Ascending aorta (tissue), 2 donors: ENCODE results near the gene RNF41. TPM values are rescaled to one million over a fixed set of nuclear protein-coding genes. Genes with fewer than 3 reads are reported as not detected.

Experiments
- DNase-seq, 2 donors: peaks; one replicate each; pipeline ENCODE4 v3.0.0-alpha.2; 2019; ENCODE audit warnings: low spot score in 2 of 2
- H3K27ac ChIP-seq, 2 donors: fragments of 200-600 bp; sonication (generic); one replicate each; pipeline ENCODE4 v1.5.1; 2016 to 2017; ENCODE audit warnings: mild to moderate bottlenecking in 1 of 2
- H3K27me3 ChIP-seq: fragments of 200-600 bp; sonication (generic); one replicate; pipeline ENCODE4 v1.5.1; 2017
- H3K36me3 ChIP-seq, 2 donors: fragments of 200-600 bp; sonication (generic); one replicate each; pipeline ENCODE4 v1.5.1; 2016
- H3K4me1 ChIP-seq, 2 donors: fragments of 200-600 bp; sonication (generic); one replicate each; pipeline ENCODE4 v1.5.1; 2016 to 2017; ENCODE audit warnings: mild to moderate bottlenecking in 1 of 2
- H3K4me3 ChIP-seq, 2 donors: fragments of 200-600 bp; sonication (generic); one replicate each; pipeline ENCODE4 v1.5.1; 2016 to 2017; ENCODE audit warnings: mild to moderate bottlenecking in 1 of 2
- H3K9me3 ChIP-seq, 2 donors: fragments of 200-600 bp; sonication (generic); one replicate each; pipeline ENCODE4 v1.5.1; 2016
- CTCF ChIP-seq, 3 experiments: fragments of 200-600 bp in 2 of 3; fragments of 450-650 bp in 1 of 3; sonication (generic) in 2 of 3; IDR thresholded peaks; one replicate each; pipeline ENCODE4 v1.5.1; 2016 to 2019; ENCODE audit warnings: antibody characterized with exemption in 3 of 3, mild to moderate bottlenecking in 1 of 3, moderate library complexity in 1 of 3
- intact Hi-C: fragments of 100-400 bp; cut with DNase I; formaldehyde crosslinking; loops from one replicate; pipeline ENCODE4 v1.15.1; 2023
- total RNA-seq: library from RNA; depleted of rRNA; stranded (reverse); fragments of >200 nt; gene quantifications from one replicate; pipeline ENCODE4 v1.1.0, GENCODE V29; 2016

RNF41 gene
- total RNA-seq, 1 donor from 2014 or later = 50.3 TPM

GRCh38 chr12:56153678-56154065 lies 68.0 kb downstream of the RNF41 start:
- peaks cover 0 to 25% of the 10 kb centered on the region in 2 donors for H3K4me1 ChIP-seq
- no peak for DNase-seq
- no peaks in the 10 kb centered on the region for H3K27me3 ChIP-seq
- no peaks in the 10 kb centered on the region for H3K9me3 ChIP-seq
- no peak overlapping the region for H3K27ac ChIP-seq
- no peak for TF ChIP-seq CTCF (IDR thresholded peaks at IDR 0.05)
- no peak overlapping the region for H3K4me3 ChIP-seq
- no peaks in the 10 kb centered on the region for H3K36me3 ChIP-seq
- intact Hi-C loops = no loop called here

- no peak for DNase-seq
- Histone ChIP-seq H3K9me3 (no peaks in the 10 kb centered on the region), H3K27ac (peak overlapping the region; percentile 86 to 91)
Measured at GRCh38 chr12:56152756-56153677, 68.7 kb downstream of the RNF41 start.

More at GRCh38 chr12:56152756-56153677, 68.7 kb downstream of the RNF41 start:
- H3K4me3 ChIP-seq = peak overlapping the region; percentile 68 to 93
- no peak for TF ChIP-seq CTCF (IDR thresholded peaks at IDR 0.05)
- no peaks in the 10 kb centered on the region for H3K36me3 ChIP-seq
- peaks cover 0 to 25% of the 10 kb centered on the region in 2 donors for H3K4me1 ChIP-seq
- intact Hi-C loops = no loop called here
- no peaks in the 10 kb centered on the region for H3K27me3 ChIP-seq

Other genes with a start within 250 kb of the RNF41 start
- 48.0 TPM for gene RAB5B, start 247.8 kb downstream of the RNF41 start, total RNA-seq
- 5.4 TPM for gene SUOX, start 224.6 kb downstream of the RNF41 start, total RNA-seq
- gene IKZF4, start 200.9 kb downstream of the RNF41 start, total RNA-seq = 1.6 TPM
- gene RPS26, start 180.0 kb downstream of the RNF41 start, total RNA-seq = 877 TPM
- 3.2 TPM for gene ERBB3, start 141.8 kb downstream of the RNF41 start, total RNA-seq
- 101 TPM for gene PA2G4, start 117.4 kb downstream of the RNF41 start, total RNA-seq
- 1,819 TPM for gene RPL41, start 105.3 kb downstream of the RNF41 start, total RNA-seq
- gene ZC3H10, start 103.7 kb downstream of the RNF41 start, total RNA-seq = 11.1 TPM
- gene ESYT1, start 93.7 kb downstream of the RNF41 start, total RNA-seq = 119 TPM
- gene MYL6B, start 69.3 kb downstream of the RNF41 start, total RNA-seq = 53.6 TPM
- gene MYL6, start 63.6 kb downstream of the RNF41 start, total RNA-seq = 1,476 TPM
- gene SMARCC2, start 32.4 kb downstream of the RNF41 start, total RNA-seq = 53.9 TPM
- gene NABP2, start 2.4 kb upstream of the RNF41 start, total RNA-seq = 2.8 TPM
- not detected for gene SLC39A5, start 8.1 kb upstream of the RNF41 start, total RNA-seq
- 17.5 TPM for gene ANKRD52, start 36.5 kb upstream of the RNF41 start, total RNA-seq
- 4.8 TPM for gene COQ10A, start 45.0 kb upstream of the RNF41 start, total RNA-seq
- gene CS, start 78.4 kb upstream of the RNF41 start, total RNA-seq = 55.2 TPM
- gene CNPY2, start 94.1 kb upstream of the RNF41 start, total RNA-seq = 34.6 TPM
- gene PAN2, start 112.1 kb upstream of the RNF41 start, total RNA-seq = 45.3 TPM
- not detected for gene IL23A, start 117.0 kb upstream of the RNF41 start, total RNA-seq
- 246 TPM for gene STAT2, start 138.2 kb upstream of the RNF41 start, total RNA-seq
- not detected for gene APOF, start 140.9 kb upstream of the RNF41 start, total RNA-seq
- gene TIMELESS, start 227.5 kb upstream of the RNF41 start, total RNA-seq = 2.0 TPM
- not detected for gene MIP, start 232.7 kb upstream of the RNF41 start, total RNA-seq
- 0.43 TPM for gene SPRYD4, start 246.7 kb upstream of the RNF41 start, total RNA-seq